IPS DF 4.7 (cell line): ENCODE measurements around the gene C2CD4D.

Source experiments
- DNase-seq: peaks from one replicate; pipeline ENCODE4 v3.0.0-alpha.2; 2013; ENCODE audit warnings: low spot score; ENCODE audit errors: extremely low read depth

The C2CD4D gene

DNA sequence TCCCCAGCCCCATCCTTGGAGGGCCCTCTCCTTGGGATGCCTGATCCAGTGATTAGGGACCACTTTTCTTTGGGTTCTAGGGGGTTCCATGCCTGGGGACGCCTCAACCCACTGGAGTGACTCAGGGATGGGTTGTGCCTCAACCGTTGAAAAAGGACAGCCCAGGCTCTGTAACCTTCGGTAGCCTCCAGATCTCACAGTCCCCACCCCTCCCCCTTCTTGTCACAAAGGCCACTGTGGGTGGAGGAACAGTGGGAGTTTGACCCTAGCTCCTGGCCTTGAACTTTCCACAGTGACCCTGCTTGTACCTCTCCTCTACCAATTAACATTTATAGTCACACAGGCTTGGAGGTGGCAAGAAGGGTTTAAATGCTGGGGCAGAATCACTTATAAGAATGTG, 5.4 kb downstream of the C2CD4D start:
- DNase-seq: no peak

DNA sequence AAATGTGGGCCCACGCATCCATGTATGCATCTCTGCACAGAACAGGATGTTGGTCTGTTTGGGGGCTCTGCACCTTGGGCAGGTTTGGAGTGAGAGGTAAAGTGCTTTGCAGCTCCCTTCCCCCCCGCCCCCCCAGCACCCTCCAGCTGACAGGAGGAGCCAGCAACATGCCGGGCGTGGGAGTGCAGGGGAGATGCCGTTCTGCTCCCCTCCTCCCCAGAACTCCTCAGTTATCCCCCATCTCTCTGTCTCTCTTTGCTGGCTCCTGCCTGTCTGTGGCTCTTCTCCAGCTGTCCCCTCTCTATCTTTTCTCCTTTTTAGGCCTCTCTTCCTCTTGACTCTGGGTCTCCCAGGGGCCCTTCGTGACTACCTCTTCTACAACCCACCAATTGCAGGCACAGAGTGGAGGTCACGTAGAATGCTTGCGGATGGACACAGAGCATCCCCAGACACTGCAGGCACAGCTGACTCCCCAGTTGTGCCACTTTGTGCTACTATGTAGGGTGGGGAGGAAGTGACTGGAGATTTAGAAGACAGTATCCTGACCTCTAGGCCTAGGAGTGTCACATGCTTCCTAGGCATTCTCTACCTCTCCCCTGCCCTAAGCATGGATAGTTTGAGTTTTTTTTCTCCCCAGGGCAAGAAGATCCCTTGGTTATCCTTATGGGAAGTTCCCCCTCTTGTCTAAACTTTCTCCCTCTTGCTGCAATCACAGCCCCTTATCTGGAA, 6.3 kb downstream of the C2CD4D start:
- DNase-seq: no peak

DNA sequence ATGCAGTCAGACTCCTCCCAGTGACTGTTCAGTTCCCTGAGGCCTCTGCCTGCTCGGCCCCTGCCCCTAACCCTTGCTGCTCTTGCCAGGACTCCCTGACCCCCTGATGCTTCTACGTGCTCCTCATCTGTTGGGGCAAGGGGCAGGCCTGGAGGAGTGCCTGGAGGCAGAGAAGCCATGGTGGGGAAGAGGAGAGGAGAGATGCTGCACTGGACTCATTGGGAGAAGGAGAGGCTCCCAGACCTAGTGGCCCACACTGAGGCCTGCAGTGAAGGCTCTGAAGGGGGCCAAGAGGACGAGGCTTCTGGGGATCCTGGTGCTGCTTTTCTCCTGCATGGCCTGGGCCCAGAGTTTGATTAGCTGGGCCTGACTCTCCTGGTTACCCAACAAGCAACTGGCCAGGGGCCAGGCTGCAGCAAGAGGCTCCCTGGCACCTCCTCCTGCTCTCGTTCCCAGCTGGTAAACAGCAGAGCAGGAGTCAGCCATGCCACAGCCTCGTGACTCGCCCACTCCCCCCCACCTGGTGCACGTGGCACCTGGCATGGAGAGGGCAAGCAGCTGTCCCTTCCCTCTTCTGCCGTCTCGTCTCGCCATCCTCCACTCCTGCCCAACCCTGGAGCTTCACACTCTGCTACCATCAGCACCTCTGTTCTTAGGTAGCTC, 7.2 kb downstream of the C2CD4D start:
- DNase-seq: no peak

DNA sequence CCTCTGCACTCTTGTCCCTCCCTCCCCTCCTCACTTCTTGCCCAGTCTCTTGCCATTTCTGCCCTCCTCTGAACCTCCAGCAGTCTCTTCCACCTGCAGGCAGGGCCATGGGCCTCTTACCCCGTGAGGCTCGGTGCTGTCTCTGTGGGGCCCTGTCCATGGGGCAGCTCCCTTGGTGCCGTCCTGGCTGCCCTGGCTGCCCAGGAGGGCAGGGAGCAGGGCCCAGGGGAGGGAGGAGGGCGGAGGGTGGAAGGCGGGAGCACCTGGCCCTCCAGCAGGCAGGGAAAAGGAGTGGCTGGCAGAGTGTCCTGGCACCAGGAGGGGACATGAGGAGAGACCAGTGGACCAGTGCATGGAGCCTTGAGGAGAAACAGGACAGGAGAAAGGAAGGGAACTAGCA, 8.0 kb downstream of the C2CD4D start, which contains the start of gene RORC:
Gene RORC, minus strand, starts transcription at position 198 of the 400 bp plus-strand sequence. Its CDS starts 38 bp downstream, at position 160.
- no peak for DNase-seq

- no peak for DNase-seq
Observed at GRCh38 chr1:151831256-151831591, 8.4 kb downstream of the C2CD4D start.

DNA sequence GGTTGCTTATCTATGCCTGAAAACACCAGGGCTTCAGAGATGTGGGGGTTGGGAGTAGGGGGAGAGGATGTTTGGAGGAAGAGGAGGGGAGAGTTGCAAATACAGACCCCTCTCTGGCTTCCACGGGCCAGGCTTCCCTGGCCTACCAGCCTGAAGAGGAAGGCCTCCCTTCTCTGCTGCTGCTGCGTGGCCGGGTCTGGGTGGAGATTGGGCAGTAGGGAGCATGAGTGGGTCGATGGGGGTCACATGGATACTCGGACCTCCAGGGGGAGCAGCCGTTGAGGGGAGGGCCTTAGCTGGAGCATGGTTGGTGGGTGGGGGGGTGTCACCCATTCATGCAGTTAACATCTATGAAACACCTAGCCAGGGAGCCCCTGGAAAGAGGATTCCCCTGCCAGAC, 9.6 kb downstream of the C2CD4D start:
- DNase-seq: no peak

- DNase-seq: no peak
Observed at GRCh38 chr1:151829352-151830046, 10.1 kb downstream of the C2CD4D start.

DNA sequence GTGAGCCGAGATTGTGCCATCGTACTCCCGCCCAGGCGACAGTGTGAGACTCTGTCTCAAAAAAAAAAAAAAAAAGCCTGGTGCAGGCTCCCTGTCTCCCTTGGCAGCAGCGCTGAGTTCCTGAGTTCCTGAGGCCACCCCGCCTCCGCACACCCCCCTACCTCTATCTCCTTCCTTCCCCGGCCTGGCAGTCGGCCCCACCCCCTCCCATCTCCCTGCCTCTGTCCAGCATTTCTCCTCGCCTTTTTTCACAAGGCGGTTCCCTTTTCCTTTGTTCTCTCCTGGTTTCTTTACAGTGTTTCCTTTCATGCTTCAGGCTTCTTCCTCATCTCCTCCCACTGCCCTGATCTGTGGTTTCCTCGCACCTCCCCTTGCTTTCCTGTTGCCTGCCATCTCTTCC, 10.7 kb downstream of the C2CD4D start:
- no peak for DNase-seq

- no peak for DNase-seq
Observed at GRCh38 chr1:151827853-151828252, 11.8 kb downstream of the C2CD4D start.

DNA sequence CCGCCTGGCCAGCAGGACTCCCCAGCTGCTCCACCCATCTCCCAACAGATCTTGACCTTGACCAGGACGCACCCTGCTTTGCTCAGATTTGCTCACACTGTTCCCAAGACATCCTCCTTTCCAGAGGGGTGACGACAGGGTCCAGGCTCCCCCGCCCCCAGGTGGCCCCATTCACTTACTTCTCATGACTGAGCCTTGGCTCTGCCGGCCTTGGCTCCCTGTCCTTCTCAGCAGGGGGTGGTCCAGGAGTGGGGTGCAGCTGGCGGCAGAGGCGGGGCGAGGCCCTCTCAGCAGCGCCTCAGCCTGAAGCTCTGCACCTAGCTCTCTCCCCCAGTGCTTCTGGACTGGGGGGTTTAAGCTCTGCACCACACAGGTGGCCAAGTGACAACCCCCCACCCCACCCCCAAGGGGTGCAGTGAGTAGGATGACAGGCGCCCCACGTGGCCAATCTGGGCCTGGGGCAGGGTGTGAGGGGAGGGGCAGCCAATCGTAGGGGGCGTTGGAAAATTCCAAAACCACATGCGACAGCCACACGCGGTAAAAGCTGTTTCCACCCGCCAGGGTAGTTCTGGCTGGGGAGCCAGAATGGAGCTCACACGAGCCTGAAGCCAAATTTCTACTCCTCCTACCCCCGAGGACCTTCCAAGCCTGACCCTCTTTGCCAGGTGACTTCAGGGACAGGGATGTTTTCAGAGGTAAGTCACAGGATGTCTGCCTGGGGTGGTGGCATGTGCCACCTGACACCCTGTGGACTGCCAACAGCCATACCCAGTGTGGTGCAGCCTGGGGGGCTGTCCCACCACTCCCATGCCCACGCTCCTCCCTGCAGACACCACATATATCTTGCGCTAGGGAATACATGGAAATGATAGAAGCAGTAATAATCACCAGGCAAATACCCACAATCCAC, 13.6 kb downstream of the C2CD4D start:
- no peak for DNase-seq

DNA sequence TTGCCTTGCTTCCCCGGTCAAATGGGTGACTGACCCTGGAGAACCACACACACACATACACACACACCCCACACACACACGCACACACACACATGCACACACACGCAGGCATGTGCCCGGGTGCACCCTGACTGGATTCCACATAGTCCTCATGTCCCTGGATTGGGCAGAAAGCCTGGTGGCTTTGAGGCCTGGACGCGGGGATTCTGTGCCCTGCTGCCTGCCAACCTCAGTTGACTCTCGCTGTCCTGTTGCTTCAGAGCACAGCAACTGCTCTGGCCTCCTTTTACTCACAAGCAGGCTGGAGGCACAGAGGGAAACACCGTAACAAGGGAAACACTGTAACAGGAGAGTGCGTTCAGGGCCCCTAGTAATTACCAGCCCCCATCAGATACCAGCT, 14.4 kb downstream of the C2CD4D start:
- no peak for DNase-seq

GRCh38 chr1:151823175-151823574, 16.4 kb downstream of the C2CD4D start:
- no peak for DNase-seq

GRCh38 chr1:151822404-151822803, 17.2 kb downstream of the C2CD4D start:
- DNase-seq: no peak

DNA sequence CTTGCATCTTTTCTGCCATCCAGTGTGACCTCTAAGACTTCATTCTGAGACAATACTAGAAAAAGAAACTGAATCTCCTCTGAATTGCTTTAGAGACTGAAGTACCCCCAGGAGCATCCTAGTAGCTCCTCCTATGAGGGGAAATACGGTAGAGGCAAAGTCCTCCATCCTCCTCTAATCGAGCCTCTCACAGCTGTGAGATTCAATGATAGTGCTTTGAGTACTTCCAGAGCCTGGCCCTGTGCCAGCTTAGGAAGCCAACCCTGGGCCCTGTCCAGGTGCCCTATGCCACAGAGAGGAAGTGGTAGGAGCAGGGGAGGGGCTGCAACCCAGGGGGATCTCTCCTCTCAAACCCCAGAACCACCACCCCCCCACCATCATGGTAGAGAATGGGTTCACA, 18.7 kb downstream of the C2CD4D start:
- no peak for DNase-seq

DNA sequence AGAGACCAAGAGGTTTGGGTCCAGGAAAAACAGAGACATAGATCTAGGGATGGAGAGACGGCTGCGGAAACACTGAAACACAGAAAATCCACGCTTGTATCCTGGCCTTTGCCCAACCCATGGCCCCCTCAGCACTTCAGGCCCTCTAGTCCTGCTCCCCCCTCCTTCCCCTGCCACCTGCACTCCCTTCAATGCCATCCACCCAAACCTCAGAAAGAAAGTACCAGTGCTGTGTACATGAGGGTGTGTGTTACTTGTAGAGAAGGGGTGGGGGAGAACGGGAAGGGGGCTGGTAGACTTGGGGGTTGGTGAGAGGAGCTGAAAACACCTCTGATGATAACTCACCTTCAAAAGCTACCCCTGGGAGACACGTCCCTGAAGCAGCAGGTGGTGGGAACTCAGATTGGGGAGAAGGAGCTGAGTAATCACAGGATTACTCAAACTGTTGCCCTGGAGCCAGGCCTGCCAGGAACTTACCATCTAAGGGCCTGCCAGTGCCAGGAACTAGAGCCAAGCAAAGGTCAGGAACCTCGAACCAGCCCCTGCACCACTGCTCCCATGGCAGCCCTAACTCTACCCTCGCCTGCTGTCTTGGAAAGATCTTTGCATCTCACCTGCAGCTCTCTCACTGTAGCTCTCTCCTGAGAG, 19.5 kb downstream of the C2CD4D start:
- no peak for DNase-seq

GRCh38 chr1:151819227-151819835, 20.3 kb downstream of the C2CD4D start:
- no peak for DNase-seq

- no peak for DNase-seq
Observed at GRCh38 chr1:151817353-151817730, 22.3 kb downstream of the C2CD4D start.

GRCh38 chr1:151816548-151817352, 22.9 kb downstream of the C2CD4D start:
- no peak for DNase-seq

DNA sequence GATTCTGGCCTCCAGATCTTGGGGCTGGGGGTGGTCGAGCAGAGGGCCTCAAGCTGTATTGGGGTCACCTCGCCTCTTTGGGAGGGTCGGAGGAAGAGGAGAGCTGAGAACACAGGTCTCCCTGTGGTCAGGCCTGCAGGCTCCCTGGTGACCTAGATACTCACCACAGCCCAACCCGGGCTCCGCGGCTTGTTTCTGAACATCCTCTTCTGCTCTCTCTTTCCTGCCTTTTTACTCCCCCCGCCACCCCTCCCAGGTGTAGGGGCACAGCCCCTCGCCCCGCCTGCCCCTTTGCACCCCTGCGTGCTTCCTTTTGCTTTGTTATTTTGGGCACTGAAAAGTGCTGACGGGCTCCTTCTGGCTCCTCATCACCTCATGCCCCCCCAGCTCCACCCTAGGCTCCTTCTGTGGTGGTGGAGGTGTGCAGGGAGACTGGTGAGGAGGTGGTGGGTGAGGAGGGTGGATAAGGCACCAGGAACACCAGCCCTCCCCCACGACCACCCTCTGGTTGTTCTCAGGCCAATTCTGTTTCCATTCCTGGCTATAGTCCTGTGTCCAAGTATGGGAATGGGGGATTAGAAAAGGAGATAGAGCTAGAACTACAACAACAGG, 23.8 kb downstream of the C2CD4D start:
- no peak for DNase-seq
